CD4-positive, alpha-beta T cell treated with Interleukin-21 for 1 hour (primary cell): ENCODE measurements around the gene KXD1.
"Not testable (repeated sequence)": the region's sequence is repeated elsewhere in the genome, so short reads cannot be mapped to it uniquely, and the experiment has no call there.

Experiments used
- DNase-seq: peaks from one replicate; pipeline ENCODE4 v3.0.0-alpha.2; 2020

KXD1 gene, protein sequence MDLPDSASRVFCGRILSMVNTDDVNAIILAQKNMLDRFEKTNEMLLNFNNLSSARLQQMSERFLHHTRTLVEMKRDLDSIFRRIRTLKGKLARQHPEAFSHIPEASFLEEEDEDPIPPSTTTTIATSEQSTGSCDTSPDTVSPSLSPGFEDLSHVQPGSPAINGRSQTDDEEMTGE

DNA sequence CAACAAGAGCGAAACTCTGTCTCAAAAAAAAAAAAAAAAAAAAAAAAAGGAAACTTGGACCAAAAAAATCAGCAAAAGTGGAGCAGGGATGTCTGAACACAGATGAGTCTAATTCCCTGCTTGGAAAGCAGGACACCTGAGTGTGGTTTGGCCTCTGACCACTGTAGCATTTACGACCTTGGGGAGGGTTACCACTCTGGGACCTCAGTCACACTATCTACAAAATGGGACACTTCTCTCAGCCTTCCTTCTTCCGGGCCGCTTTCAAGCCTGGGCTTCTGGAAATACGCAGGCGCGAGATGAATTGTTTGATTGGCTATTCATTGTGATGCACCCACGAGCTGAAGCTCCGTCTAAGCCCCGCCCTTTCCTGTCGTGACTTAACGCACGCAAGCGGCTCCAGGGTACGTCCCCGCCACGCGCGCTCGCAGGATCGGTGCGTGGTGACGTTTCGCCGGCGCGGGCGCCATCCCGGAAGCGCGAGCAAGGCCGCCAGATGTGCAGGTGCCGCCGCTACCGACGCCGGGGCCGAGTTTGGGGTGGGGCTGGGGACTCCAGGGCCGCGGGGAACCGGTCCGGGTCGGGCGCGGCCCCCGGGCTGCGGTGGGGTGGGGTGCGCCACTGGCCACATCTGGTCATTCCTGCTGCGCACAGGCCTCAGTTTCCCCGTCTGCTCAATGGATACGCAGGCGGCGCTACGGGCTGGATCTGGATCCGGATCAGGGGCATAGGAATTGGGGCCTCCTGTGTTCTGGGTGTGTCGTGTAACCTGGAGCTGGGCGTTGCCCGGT, at the start of gene KXD1:
Gene KXD1, plus strand, starts transcription at position 460 of the 791 bp plus-strand sequence. CDS start 4,187 bp downstream, outside the sequence.
- DNase-seq: peak; percentile 99

DNA sequence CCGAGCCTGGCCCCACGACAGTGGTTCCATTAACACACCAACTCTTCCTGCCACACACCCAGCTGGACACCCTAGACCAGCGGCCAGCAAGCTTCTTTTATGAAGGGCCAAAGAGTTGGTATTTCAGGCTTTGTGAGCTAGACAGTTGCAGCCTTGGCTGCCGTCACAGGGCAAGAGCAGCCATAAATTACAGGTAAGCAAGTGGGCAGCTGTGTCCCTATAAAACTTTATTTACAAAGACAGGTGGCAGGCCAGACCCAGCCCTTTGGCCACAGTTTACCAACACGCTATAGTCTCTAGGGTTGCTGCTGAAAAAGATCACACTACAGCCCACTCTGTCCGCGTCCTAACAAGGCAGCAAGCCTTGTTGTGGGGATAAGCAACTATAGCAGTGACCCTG, 49.1 kb upstream of the KXD1 start:
- DNase-seq: no peak

DNA sequence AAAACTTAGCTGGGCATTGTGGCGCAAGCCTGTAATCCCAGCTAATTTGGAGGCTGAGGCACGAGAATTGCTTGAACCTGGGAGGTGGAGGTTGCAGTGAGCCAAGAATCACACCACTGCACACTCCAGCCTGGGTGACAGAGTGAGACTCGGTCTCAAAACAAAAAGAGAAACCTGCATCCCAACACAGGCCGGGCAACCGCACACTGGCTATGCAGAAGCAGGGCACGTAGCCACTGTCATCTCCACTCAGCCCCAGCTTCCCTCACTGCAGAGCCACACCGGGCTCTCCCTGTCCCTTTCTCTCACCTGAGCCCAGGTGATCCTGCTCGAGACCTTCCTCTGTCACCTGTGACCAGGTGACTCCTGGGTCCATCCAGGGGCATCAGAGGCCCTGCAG, 47.5 kb upstream of the KXD1 start:
- no peak for DNase-seq

DNA sequence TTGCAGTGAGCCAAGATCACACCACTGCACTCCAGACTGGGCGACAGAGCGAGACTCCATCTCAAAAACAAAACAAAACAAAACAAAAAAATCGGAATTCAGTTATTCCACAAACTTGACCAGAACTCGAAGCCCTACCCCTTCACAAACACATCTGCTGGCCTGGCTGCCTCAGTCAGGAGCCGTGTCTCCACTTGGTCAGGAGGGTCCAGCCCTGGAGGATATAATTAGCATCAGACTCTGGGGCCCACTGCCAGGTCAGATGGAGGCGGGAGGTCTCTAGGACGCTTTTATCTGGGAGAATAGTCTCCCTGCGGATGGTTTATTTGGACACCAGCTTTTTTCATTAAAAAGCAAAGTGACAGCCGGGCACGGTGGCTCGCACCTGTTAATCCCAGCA, 43.8 kb upstream of the KXD1 start:
- DNase-seq: no peak

DNA sequence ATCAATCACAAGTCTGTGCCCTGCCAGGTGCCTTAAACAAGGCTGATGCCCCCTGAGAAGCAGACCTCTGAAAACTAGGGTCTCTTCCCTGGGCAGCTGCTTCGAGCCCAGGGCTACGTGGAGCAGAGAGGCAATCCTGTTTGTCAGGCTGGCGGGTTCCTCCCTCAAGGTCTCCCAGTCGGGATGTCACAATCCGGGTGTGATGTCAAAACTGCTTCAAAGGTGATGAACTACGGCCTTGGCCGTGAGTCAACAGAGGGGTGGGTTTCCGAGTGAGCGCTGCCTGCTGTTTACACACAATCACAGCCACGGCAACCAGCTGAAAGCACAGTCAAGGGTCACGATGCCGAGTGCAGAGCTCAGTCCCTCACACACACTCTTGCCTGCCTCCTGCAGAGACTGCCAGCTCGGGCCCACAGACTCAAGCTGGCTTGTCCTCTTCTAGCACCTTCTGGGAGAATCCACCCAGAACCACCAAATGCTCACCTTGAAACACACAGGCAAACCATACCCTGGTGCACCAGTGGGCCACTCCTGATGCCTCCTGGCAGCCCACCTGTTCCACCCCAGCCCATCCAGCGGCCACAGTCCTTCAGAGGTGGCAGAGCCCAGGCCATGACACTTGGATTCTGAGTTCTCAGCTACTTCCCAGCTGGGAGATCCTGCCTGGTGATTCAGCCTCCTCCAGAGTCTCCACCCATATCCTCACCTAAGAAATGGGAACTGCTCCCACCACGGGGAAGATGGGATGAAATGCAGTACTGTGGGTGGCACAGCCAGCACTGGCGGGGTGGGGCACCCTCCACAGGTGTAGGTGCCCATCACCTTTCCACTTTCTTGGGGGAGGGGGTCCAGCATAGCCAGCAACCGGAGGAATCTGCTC, 42.6 kb upstream of the KXD1 start:
- peak; percentile 41 for DNase-seq

DNA sequence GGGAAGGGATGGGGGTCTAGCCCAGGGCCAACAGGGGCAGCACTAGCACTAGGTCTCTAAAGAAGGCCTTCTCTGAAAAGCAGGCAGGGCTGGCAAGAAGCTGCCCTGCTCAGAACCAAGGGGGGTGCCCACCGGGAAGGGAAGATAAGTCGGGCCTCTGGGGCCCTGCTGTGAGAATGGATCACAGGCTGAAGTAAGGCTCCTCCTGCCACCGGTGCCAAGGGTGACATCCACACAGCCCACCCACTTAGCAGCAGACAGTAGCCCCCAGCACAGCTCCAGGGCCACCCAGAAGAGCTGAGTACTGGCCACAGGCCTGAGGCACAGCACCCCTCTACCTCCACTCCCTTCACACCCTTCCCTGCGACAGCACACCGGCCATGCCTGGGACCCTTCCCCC, 41.7 kb upstream of the KXD1 start:
- no peak for DNase-seq

DNA sequence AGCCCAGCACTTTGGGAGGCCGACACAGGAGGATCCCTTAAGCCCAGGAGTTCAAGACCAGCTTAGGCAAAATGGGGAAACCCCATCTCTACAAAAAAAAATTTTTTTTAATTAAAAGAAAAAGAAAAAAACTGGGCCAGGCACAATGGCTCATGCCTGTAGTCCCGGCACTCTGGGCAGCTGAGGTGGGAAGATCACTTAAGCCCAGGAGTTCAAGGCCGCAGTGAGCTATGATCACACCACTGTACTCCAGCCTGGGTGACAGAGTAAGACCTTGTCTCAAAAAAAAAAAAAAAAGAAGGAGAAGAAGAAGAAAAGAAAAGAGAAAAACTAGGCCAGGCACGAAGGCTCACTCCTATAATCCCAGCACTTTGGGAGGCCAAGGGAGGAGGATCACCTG, 40.1 kb upstream of the KXD1 start:
- no peak for DNase-seq

DNA sequence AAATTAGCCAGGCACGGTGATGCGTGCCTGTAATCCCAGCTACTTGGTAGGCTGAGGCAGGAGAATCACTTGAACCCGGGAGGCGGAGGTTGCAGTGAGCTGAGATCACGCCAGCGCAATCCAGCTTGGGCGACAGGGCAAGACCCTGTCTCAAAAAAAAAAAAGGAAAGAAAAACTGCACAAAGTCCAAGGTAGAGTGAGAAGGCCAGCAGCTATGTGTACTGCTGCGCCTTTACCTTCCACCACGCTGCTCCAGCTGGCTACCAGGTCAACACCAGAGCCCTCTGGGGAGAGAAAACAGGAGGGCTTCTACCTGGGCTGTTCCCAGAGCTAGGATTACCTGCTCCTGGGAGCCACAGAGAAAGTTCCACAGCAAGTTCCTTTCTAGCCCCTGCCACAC, 39.0 kb upstream of the KXD1 start:
- DNase-seq: no peak

DNA sequence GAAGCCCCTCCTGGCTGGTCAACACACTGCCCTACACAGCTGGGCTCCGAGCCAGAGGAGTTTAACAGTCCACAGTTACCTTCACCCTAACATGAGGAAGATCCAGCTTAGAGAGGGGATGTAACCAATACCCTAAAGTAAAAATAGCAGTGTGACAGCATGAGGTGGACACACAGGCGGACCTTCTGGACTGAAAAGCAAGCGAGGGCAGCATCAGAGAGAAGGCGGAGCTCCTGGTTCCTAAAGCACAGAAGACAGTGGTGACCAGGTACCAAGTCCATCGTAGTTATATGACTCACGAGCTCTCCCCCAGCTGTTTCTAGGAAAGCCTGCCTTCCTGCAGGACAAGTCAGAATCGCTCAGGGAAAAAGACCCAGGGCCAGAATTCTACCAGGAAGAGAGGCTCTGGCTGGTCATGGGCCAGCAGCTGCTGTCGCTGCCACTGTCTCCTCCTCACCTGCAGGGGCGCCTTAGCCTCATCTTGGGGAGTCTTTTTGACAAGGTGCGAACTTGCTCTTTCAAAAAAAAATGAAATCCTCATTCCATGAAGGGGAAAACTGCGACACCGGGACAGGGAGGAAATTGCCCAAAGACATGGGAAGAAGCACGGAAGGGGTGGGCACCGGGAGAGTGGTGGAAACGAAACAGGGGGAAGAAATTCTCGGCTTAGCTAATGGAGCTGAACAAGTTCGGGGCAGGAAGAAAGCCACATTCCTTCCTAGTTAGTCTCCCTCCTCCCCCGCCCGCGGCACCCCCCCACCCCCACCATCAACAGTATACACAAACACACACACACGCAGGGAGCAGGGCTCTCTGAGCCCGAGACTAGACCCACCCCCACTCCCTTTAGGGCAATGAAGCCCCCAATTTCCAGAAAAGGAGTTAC, 37.5 kb upstream of the KXD1 start:
- peak; percentile 70 for DNase-seq

DNA sequence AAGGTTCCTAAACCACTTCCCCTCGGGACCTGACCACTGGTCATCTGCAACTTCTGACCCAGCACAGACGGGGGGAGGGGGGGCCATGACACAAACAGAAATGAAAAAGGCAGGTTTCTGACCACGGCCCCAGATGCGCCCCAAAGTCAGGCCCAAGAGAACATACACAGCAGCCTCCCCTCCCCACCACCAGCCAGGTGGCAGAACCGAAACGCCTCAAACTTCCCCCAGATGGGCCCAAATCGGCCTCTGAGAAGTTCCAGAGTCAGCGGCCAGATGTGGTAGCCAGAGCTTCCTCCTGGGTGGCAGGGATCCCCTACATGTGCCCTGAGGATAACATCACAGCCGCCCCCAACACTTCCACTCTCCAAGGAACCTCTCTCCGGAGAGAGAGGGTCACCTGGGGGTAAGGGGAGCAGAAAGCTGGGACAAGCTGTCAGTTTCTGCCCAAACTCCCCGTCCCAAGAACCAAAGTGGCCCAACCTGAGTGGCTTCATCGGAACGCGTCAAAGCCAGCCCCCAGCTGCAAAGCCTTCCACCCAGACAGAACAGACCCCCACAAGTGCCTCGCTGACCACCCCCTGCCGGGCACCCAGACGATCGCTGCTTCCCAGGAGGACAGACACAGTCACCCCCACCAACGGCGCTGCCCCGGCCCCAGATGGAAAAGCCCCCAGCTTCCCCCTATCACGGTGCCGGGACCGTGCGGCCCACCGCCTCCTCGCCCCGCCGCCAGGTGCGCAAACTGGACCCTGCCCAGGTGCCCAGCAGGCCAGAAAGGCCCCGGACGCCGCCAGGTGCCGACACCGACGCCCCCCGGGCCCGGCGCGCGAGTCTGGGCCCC, 36.6 kb upstream of the KXD1 start:
- peak; percentile 34 for DNase-seq

DNA sequence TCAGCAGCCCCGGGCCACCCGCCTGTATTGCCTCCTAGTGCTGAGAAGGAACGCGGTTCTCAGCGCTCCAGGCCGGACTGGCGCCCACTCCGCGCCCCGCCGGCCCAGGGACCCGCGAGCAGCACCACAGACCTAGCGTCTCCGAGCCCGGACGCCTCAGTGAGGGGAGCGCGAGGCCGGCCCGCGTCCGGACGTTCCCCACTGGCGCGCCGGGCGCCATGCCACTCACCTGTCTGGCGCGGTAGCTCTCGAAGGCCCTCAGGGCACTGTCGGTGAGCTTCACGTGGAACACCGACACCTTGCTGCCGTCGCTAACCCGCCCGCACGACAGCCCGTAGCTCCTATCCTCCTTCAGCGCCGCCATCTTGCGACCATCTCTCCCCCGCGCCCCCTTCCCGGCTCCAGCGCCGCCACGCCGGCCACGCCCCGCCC, 36.0 kb upstream of the KXD1 start, which contains the start of gene ELL:
Gene ELL, minus strand, starts transcription at position 379 of the 432 bp plus-strand sequence. Its CDS starts 15 bp downstream, at position 364.
- no peak for DNase-seq

DNA sequence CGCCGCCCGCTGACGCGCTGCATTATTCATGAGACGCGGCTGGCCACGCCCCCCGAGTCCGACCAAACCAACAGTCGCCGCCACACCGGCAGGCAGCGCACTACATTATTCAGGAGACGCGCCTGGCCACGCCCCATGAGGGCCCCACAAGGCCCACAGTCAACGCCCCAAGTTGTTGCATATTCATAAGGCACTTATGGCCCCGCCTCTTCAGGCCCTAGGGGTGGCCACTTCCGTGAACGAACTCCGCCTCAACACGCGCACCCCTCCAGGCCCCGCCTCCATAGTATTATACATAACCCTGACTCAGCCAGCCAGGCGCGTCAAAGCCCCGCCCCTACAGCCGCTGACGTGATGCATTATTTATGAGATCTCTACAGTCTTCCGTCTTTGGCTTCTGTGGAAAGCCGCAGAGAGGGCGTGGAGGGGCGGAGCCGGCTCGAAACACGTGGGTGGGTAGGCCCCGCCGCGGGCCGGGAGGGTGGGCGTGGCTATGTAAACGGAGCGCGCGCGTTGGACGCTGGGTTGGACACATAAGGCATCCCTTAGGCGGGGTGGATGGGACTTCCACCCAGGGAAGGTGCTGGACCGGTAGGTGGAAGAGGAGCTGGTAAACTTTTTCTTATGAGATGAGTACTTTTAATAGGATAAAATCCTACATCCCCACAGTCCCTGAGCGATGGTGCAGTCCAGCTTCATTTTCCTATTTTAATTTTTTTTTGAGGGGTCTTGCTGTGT, 35.4 kb upstream of the KXD1 start:
- peak; percentile 100 for DNase-seq

DNA sequence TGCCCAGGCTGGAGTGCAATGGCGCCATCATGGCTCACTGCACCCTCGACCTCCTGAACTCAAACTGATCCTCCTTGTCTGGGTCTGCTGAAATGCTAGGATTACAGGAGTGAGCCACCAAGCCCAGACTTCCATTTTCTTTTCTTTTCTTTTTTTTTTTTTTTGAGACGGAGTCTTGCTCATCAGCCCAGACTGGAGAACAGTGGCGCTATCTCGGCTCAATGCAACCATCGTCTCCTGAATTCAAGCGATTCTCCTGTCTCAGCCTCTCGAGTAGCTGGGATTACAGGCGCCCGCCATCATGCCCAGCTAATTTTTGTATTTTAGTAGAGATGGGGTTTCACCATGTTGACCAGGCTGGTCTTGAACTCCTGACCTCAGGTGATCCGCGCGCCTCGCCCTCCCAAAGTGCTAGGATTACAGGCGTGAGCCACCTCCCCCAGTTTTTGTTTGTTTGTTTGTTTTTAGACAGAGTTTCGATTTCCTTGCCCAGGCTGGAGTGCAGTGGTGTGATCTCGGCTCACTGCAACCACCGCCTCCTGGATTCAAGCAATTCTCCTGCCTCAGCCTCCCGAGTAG, 34.7 kb upstream of the KXD1 start:
- not testable (repeated sequence) for DNase-seq

DNA sequence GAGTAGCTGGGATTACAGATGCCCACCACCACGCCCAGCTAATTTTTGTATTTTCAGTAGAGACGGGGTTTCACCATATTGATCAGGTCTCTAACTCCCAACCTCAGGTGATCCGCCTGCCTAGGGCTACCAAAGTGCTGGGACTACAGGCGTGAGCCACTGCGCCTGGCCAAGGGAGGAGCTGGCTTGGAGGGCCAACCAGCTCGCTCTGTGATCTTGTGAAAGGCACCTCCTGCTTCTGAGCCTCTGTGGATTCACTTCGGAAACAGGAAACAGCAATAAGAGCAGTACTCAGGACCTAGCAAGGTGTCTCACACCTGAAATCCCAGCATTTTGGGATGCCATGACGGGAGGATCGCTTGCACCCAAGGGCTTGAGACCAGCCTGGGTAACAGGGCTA, 33.8 kb upstream of the KXD1 start:
- DNase-seq: no peak

DNA sequence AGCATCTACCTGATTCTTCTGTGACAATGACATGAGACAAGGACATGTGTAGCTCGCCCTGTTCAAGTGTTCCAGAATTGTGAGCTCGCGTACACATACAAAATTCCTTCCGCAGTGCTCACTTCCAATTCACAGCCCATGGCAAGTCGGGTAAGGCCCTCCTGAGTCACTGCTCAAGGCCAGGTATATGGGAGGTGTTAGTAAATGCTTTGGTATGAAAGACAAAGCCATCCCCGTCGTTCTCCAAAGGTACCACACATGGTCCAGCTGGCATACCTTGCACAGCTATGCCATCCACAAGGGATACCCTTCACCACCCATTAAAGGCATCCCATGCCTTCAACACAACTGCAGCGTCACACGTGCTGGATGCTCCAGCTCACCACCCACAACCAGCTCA, 31.4 kb upstream of the KXD1 start:
- no peak for DNase-seq

DNA sequence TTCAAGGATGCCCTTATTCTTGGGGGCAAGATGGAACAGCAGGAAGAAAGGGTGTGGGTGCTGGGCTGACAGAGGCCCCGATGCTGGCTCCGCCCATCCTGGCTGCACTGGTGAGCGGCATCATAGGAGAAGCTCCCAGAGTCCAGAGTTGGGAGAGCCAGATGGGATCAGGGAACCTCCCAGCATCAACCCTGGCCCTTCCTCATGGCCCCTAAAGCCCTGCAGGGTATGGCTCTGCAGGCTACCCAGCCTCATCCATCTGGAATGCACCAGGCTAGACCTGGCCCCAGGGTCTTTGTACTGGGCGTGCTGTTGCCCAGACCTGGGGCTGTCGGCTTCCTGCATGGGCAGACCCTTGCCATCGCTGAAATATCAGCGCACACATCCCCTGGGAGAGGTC, 27.9 kb upstream of the KXD1 start:
- no peak for DNase-seq

DNA sequence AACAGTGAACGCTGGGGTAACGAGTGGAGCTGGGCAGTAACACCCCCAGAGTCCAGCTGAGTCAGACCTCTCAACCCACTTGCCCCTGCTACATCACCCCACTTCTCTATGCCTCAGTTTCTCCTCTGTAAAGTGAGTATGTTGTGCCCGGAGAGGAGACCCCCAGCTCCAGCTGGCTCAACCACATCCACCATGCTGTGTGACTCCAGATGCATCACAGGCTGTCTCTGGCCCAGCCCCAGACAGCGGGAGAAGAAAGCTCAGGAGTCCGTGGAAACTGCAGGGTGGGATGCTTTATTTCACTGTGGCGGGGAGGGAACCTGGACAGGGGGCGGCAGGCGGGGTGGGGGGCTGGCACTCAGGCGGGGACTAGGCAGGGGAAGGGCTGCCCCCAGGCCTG, 26.2 kb upstream of the KXD1 start:
- no peak for DNase-seq

DNA sequence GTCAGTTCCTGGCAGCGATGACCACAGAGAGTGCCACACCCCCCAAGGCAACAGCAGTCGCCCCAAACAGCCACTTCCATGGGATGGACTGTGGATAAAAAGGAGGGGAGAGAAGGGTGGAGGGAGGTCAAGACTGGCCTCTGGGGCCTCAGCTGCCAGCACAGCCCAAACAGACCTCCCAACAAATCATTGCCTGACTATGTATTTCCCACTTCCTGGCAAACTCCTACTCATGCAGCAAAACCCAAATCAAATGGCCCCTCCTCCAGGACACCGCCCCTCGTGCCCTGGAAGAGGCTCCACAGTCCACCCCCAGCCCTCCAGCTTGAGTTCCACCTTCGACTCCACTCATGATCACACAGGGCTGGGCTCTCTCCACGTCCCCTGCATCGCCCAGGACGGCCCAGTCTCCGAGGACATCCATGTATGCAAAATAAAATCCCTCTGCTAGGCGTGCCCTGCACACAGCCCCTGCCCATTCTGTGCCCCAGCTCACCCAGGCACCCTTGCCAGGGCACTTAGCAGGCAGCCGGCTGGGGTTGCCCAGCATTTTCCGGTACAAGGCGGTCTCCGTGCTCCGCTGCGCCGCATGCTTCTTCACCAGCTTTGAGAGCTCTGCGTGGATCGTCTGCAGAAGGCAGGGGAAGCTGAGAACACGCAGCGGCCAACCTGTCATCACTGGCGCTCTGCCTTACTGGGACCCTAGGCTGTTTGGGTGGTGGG, 25.3 kb upstream of the KXD1 start:
- DNase-seq: no peak

DNA sequence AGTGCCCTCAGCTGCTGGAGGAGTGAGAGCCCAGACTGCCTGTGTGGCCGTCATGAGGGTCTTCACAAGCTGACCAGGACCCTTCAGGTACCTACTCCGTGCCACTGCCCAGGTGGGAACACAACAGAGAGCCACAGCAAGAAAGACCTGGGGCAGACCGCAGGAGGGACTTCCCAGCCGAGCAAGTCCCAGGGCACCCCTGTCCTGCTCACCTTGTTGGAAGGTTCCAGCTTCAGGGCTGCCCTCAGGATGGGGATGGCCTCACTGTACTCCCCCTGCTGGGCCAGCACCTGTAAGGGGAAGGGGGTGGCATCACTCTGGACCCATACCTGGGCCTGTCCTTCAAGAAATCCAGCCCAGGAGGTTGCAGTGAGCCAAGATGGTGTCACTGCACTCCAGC, 24.6 kb upstream of the KXD1 start:
- DNase-seq: no peak

DNA sequence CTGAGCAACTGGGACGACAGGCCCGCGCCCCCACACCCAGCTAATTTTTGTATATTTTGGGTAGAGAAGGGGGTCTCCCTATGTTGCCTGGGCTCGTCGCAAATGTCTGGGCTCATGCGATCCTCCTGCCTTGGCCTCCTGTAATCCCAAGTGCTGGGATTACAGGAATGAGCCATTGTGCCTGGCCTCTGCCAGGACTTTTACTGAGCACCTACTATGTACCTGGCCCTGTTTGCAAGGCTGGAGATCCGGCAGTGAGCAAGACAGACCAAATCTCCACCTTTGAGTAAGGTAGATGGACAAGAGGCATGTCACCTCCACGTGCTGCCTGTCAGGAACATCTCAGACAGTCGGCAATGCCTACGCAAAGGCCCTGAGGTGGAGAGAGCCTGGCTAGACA, 21.2 kb upstream of the KXD1 start:
- DNase-seq: no peak
